Neural cell (in vitro differentiated cells): ENCODE results near the gene S100A2.

Experiments used
- EZH2 ChIP-seq: fragments of 200-600, 300-800 bp; shearing (Covaris generic), sonication (generic); IDR thresholded peaks from 2 replicates; pipeline ENCODE4 v1.6.1; 2014; ENCODE audit warnings: antibody characterized with exemption, low read length, borderline replicate concordance, mild to moderate bottlenecking; ENCODE audit not compliant: insufficient read depth, poor library complexity, severe bottlenecking
- POLR2AphosphoS5 ChIP-seq: IDR thresholded peaks from 2 replicates; pipeline ENCODE4 v1.6.1; 2012
- RAD21 ChIP-seq: fragments of 450-650 bp; conservative IDR thresholded peaks from 2 replicates; pipeline ENCODE4 v1.6.1; 2014; ENCODE audit warnings: antibody characterized with exemption, mild to moderate bottlenecking, moderate library complexity
- TF ChIP-seq, protein P1 (sequence below): fragments of 450-650 bp; IDR thresholded peaks from 2 replicates; pipeline ENCODE4 v1.5.1; 2014; ENCODE audit warnings: antibody characterized with exemption, mild to moderate bottlenecking, moderate library complexity; ENCODE audit not compliant: poor library complexity, severe bottlenecking

DNA sequence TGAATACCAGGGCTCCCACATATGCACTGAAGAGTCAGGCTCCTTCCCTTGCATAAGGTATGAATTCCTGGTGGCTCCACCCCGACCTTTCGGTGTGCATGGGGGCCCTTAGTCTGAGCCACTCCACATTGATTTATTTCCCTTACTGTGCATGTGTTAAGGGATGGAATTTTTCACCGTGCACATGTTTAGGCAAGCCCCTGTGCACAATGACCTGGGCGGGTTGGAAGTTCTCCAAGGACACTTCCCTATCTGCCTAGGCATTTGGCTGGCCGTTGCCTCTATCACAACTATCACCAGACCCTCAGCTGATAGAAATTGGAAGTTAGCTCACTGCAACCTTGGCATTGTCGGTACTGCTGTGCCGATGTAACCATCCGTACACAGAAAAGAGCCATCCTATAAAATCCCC lies 39.5 kb downstream of the S100A2 start:
- TF ChIP-seq, protein P1, sequence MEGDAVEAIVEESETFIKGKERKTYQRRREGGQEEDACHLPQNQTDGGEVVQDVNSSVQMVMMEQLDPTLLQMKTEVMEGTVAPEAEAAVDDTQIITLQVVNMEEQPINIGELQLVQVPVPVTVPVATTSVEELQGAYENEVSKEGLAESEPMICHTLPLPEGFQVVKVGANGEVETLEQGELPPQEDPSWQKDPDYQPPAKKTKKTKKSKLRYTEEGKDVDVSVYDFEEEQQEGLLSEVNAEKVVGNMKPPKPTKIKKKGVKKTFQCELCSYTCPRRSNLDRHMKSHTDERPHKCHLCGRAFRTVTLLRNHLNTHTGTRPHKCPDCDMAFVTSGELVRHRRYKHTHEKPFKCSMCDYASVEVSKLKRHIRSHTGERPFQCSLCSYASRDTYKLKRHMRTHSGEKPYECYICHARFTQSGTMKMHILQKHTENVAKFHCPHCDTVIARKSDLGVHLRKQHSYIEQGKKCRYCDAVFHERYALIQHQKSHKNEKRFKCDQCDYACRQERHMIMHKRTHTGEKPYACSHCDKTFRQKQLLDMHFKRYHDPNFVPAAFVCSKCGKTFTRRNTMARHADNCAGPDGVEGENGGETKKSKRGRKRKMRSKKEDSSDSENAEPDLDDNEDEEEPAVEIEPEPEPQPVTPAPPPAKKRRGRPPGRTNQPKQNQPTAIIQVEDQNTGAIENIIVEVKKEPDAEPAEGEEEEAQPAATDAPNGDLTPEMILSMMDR: no peak
- TF ChIP-seq RAD21 (no peak), EZH2 (no peak), POLR2AphosphoS5 (no peak)
